Epithelial cell of esophagus (primary cell): ENCODE results near the gene DAGLB.
A peak's percentile ranks its signal among the peaks of the same experiment; 100 is the strongest.

Experiments used
- DNase-seq: peaks from one replicate; pipeline ENCODE4 v3.0.0; 2010; ENCODE audit warnings: low read depth
- H3K4me3 ChIP-seq: 2 replicates; pipeline ENCODE4 v1.5.1; 2011; ENCODE audit warnings: mild to moderate bottlenecking, low read length, control low read depth
- CTCF ChIP-seq: IDR thresholded peaks from 2 replicates; pipeline ENCODE4 v1.5.1; 2011; ENCODE audit warnings: low read depth, mild to moderate bottlenecking, low read length, control low read depth, inconsistent platforms; ENCODE audit not compliant: insufficient read depth; ENCODE audit errors: missing control alignments

DAGLB gene

GRCh38 chr7:6447581-6448199 is at the start of gene DAGLB:
Gene DAGLB (minus strand): TSS chr7:6447954. CDS start chr7:6447842, 112 bp downstream.
- H3K4me3 ChIP-seq, result peak within 1 kb of the TSS; percentile 96
- peak; percentile 91 for DNase-seq
- TF ChIP-seq CTCF, result no peak

GRCh38 chr7:6497637-6497905 is 49.8 kb upstream of the DAGLB start:
- no peak overlapping the region for H3K4me3 ChIP-seq
- no peak for DNase-seq
- no peak for TF ChIP-seq CTCF

GRCh38 chr7:6496842-6497636 is 49.3 kb upstream of the DAGLB start:
- no peak for TF ChIP-seq CTCF
- DNase-seq, result peak; percentile 21
- H3K4me3 ChIP-seq, result no peak overlapping the region

- no peak for TF ChIP-seq CTCF
- peak; percentile 41 for DNase-seq
Measured at GRCh38 chr7:6495597-6496262, 48.0 kb upstream of the DAGLB start.

GRCh38 chr7:6494365-6494764 is 46.6 kb upstream of the DAGLB start:
- H3K4me3 ChIP-seq, result no peak overlapping the region
- TF ChIP-seq CTCF, result no peak

More at GRCh38 chr7:6495597-6496262, 48.0 kb upstream of the DAGLB start:
- no peak overlapping the region for H3K4me3 ChIP-seq

GRCh38 chr7:6491194-6491593 is 43.4 kb upstream of the DAGLB start:
- TF ChIP-seq CTCF, result no peak
- H3K4me3 ChIP-seq, result no peak overlapping the region
- no peak for DNase-seq

More at GRCh38 chr7:6494365-6494764, 46.6 kb upstream of the DAGLB start:
- no peak for DNase-seq
